ENCODE data around the gene RPL19. TPM values are rescaled to one million over a fixed set of nuclear protein-coding genes. Genes with fewer than 3 reads are reported as not detected.

RPL19 gene
- total RNA-seq, 1 donor from 2014 or later = 3,324 TPM

DNA sequence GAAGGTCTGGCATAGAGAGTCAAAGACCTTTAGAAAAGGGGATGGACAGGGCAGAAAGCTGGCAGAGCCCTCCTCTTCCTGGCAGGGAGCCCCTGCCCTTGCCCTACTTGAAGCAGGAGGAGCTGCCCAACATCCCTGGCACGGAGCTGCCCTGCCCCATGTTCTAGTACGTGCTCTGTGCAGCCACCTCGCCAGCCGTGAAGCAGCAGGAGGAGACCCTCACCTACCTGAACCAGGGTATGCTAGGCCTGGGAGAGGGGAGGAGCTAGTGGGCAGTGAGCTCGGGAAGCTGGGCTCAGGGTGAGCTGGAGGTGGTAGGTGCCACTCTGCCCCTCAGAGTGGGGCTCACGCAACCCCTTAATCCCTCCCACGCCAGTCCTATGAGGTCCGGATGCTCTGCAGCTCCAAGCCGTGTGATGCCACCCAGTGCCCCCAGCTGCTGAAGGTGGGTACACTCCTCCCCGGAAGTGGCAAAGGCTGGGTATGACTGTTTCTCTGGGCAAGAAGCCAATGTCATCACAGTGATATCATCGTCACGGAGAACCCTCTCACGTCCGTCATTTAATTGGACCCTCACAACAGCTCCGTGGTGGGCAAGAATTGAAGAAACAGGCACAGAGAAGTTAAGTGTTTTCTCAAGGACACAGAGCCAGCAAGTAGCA is 38.4 kb downstream of the RPL19 start:
- H3K4me3 Mint-ChIP-seq = peak overlapping the region; percentile 21
- peak; percentile 83 for ATAC-seq (ENCODE audit: low read depth)
- H3K9me3 Mint-ChIP-seq = no peaks in the 10 kb centered on the region
- ChIA-PET POLR2A (interaction anchor here (0.6 to 1.8 kb wide), 7 partner anchors 13 to 283 kb away, joined by 3 to 17 read pairs (median 5); partner anchors contain the start of genes CDK12, RPL19 and STAC2), CTCF (interaction anchor here (1.3 to 13.1 kb wide), 5 partner anchors 9 to 255 kb away, joined by 3 to 151 read pairs (median 5); no protein-coding TSS in a partner anchor)
- intact Hi-C loops (cut with micrococcal nuclease) = loop anchor here (2.0 kb wide), 1 partner anchor 14 kb away; the partner anchor contains the start of gene STAC2
- no peak overlapping the region for H3K27ac Mint-ChIP-seq
- no peaks in the 10 kb centered on the region for H3K36me3 Mint-ChIP-seq (ENCODE audit: low read depth)
- TF ChIP-seq, protein P1, sequence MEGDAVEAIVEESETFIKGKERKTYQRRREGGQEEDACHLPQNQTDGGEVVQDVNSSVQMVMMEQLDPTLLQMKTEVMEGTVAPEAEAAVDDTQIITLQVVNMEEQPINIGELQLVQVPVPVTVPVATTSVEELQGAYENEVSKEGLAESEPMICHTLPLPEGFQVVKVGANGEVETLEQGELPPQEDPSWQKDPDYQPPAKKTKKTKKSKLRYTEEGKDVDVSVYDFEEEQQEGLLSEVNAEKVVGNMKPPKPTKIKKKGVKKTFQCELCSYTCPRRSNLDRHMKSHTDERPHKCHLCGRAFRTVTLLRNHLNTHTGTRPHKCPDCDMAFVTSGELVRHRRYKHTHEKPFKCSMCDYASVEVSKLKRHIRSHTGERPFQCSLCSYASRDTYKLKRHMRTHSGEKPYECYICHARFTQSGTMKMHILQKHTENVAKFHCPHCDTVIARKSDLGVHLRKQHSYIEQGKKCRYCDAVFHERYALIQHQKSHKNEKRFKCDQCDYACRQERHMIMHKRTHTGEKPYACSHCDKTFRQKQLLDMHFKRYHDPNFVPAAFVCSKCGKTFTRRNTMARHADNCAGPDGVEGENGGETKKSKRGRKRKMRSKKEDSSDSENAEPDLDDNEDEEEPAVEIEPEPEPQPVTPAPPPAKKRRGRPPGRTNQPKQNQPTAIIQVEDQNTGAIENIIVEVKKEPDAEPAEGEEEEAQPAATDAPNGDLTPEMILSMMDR (IDR thresholded peaks at IDR 0.05) = no peak
- peaks cover 6% of the 10 kb centered on the region for H3K27me3 Mint-ChIP-seq
- DNase-seq = no peak
- peaks cover 23% of the 10 kb centered on the region for H3K4me1 Mint-ChIP-seq

DNA sequence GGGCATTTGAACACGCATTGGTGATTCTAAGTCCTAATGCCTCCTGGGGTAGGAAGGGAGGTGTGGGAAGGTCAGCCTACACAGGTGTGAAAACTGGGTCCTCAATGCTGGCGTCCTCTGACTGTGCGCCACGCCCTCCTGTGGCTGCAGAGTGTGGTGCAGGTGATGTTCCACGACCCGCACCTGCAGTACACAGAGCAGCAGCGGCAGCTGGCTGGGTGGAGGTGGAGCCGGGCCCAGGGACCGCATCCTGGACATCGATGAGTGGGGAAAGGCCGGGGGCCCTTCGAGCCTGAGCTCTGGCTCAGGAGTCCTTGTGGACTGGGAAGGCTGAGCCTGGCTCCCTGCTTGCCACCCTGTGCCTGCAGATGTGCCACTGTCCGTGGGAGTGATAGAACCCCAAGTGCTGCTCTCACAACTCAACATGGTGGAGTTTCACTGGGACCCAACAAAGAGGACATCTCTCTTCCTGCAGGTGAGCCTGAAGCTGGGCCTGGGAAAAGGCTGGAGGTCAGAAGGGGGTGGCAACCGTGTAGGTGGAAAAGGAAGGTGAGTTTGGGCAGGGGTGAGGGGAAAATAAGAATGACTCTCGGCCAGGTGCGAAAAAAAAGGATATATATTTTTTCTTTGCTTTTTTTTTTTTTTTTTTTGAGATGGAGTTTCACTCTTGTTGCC is 39.7 kb downstream of the RPL19 start:
- H3K27me3 Mint-ChIP-seq = peaks cover 6% of the 10 kb centered on the region

DNA sequence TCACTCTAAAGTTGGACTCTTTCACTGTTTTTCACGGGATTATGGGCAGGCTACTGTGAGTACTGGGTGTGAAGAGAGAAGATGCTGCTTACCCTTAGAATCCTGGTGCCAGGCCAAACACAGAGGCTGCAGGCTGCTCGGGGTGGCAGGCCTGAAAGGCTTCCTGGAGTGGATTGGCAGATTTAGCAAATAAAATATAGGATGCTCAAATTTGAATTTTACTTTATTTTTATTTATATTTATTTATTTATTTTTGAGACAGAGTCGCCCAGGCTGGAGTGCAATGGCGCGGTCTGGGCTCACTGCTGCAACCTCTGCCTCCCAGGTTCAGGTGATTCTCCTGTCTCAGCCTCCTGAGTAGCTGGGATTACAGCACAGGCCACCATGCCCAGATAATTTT is 40.5 kb downstream of the RPL19 start:
- POLR2A ChIA-PET = no interaction called here
- H3K4me1 Mint-ChIP-seq = peaks cover 37% of the 10 kb centered on the region
- TF ChIP-seq, protein P1 (IDR thresholded peaks at IDR 0.05) = no peak
- no peak for DNase-seq
- no peaks in the 10 kb centered on the region for H3K9me3 Mint-ChIP-seq
- no peak overlapping the region for H3K27ac Mint-ChIP-seq
- no peak for ATAC-seq (ENCODE audit: low read depth)
- CTCF ChIA-PET = interaction anchor here (0.9 to 13.1 kb wide), 2 partner anchors 8 to 34 kb away, joined by 4 to 151 read pairs; no protein-coding TSS in a partner anchor
- no peaks in the 10 kb centered on the region for H3K36me3 Mint-ChIP-seq (ENCODE audit: low read depth)
- peaks cover 6% of the 10 kb centered on the region for H3K27me3 Mint-ChIP-seq
- no peak overlapping the region for H3K4me3 Mint-ChIP-seq
- intact Hi-C loops (cut with micrococcal nuclease) = no loop called here

More for the DNA sequence above, 39.7 kb downstream of the RPL19 start:
- Mint-ChIP-seq H3K27ac (no peak overlapping the region), H3K4me3 (no peak overlapping the region), H3K9me3 (no peaks in the 10 kb centered on the region), H3K36me3 (ENCODE audit: low read depth) (no peaks in the 10 kb centered on the region), H3K4me1 (peaks cover 35% of the 10 kb centered on the region)
- peak; percentile 58 for DNase-seq
- intact Hi-C loops (cut with micrococcal nuclease) = loop anchor here (1.0 to 2.0 kb wide), 2 partner anchors 15 to 32 kb away; partner anchors contain the start of gene STAC2
- ChIA-PET POLR2A (no interaction called here), CTCF (interaction anchor here (1.3 to 13.1 kb wide), 3 partner anchors 8 to 256 kb away, joined by 3 to 151 read pairs (median 12); no protein-coding TSS in a partner anchor)
- peak; percentile 61 for ATAC-seq (ENCODE audit: low read depth)
- TF ChIP-seq, protein P1 (IDR thresholded peaks at IDR 0.05) = peak; percentile 21

DNA sequence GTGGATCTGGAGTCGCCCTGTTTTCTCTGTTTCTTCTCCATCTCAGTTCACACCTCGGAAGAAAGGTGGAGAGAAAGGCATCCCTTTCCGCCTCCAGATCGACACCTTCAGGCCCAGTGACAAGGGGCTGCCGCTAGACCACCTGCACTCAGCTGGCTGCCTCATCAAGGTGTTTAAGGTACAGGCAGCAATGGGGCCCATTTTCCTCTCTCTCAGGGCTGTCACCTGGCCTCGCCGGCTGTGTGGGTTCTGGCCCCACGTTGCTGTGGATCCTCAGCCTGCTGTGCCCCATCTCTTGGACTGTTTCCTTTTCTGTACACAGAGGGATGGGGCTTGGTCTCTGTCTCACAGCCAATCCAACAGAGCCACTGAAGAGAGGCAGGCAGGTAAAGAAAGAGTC is 43.1 kb downstream of the RPL19 start:
- DNase-seq (no peak), ATAC-seq (ENCODE audit: low read depth) (no peak)
- H3K9me3 Mint-ChIP-seq = no peaks in the 10 kb centered on the region
- no peaks in the 10 kb centered on the region for H3K36me3 Mint-ChIP-seq (ENCODE audit: low read depth)
- TF ChIP-seq, protein P1 (IDR thresholded peaks at IDR 0.05) = no peak
- H3K27me3 Mint-ChIP-seq = peaks cover 6% of the 10 kb centered on the region
- no peak overlapping the region for H3K4me3 Mint-ChIP-seq
- peaks cover 35% of the 10 kb centered on the region for H3K4me1 Mint-ChIP-seq
- POLR2A ChIA-PET = interaction anchor here (0.7 kb wide), 1 partner anchor 491 kb away, joined by 5 read pairs; no protein-coding TSS in a partner anchor
- no peak overlapping the region for H3K27ac Mint-ChIP-seq
- intact Hi-C loops (cut with micrococcal nuclease) = no loop called here
- CTCF ChIA-PET = interaction anchor here (0.6 to 13.1 kb wide), 7 partner anchors 36 to 261 kb away, joined by 3 to 151 read pairs (median 18); no protein-coding TSS in a partner anchor

Data from activated B cell treated with CpG ODN at 0.5 μM for 24 hours (primary cell).